Measurements from ENCODE around the gene RNF208.
A peak's percentile ranks its signal among the peaks of the same experiment; 100 is the strongest.
"Not testable (repeated sequence)": the region's sequence is repeated elsewhere in the genome, so short reads cannot be mapped to it uniquely, and the experiment has no call there.

The RNF208 gene

GRCh38 chr9:137252555-137253506, 30.8 kb upstream of the RNF208 start:
- no peak for DNase-seq

- no peak for DNase-seq
Observed at GRCh38 chr9:137251490-137252268, 29.6 kb upstream of the RNF208 start.

DNA sequence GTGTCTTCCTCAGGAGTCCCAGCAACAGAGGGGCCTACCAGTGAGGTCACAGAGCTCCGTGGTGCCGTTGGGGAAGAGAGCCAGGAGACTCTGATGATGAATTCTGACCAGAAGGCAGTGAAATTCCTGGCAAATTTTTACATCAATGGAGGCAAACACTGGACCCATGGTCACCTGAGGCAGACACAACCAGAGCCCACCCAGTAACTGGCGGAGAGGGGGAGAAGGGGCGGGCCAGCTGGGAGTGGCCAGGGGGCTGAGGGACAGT, 29.1 kb upstream of the RNF208 start, which contains the start of gene STPG3:
TSS of gene STPG3 (plus strand) at position 93 of the 268 bp plus-strand sequence. CDS start at position 94, 1 bp downstream.
- no peak for DNase-seq

DNA sequence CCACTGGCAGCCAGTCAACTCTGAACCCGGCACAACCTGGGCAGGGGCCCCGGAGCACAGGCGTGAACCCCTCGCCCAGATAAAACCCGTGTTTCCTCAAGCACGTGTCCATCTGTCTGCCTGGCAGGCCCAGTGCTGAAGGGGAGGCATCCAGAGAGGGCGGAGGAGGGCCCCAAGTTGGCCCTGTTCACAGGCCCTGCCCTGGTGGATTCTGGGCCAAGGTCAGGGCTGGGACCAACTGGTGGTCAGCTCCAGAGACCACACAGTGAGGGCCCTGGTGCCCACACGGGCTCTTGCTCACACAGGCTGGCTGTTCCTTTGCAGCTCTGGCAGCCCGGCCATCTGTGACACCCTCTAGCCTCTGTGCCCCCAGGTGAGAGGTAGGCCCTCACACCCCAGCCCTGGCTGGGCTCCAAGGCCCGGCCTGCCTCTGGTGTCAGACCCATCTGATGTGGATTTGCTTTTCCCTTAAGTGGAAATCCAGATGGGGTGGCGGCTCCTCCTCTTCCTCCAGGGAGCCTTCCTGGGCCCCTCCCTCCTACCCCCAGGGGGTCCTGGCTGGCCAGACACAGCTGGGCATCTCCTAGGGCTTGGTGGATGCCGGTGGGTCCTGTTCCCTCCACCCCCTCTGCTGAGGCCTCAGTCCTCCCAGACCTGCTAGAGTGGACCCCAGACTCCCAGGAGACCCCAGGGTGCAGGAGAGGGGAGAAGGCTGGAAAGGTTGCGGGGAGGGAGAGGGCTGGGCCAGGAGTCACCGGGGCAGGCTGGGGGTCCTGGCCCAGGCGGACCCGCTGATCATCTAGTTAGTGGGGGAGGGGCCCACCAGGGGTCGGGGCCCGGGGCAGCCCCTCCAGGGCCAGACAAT, 28.5 kb upstream of the RNF208 start:
- no peak for DNase-seq

GRCh38 chr9:137247916-137248175, 25.8 kb upstream of the RNF208 start:
- no peak for DNase-seq

- no peak for DNase-seq
Observed at GRCh38 chr9:137247135-137247915, 25.3 kb upstream of the RNF208 start.

DNA sequence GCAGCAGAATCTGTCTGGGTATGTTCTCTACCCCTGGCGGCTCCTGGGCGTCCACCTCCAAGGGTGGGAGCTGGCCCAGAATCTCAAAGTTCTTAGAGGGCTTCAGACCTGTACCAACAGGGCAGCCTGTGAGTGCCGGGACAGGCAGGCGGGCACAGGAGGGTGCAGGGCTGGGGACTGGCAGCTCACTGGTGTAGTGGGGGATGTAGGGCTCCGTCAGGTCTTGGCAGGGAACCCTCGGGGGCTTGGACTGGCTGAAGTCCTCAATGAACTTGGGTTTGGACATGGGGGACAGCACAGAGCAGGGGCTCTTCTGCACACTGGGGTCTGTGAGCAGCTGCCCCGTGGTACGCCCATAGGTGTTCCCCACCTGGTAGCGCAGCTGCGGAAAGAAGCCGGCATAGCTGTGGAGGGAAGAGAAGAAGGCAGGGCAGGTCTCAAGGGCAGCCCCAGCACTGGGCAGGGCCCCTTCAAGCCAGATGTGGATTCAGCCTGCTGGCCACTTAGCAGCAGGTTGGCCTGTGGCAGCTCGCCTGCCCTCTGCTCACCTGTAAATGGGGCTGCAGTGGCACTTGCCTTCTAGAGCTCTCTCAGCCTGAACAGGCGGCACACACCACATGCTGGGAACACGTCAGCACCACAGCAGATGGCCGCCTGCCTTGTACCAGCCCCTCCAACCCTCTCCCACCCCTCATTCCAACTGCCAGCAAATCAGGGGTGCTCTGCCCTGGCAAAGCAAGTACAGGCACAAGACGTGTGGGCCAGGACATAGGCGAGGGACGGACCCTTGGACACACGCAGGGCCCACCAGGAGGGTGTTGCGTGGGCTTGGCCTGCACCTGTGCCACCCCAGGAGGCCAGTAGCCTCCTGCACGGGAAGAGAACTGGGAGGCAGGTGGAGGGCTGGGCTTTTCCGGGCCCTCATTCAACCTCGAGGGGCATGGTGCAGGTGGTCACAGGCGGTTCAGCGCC, 23.7 kb upstream of the RNF208 start:
- no peak for DNase-seq

DNA sequence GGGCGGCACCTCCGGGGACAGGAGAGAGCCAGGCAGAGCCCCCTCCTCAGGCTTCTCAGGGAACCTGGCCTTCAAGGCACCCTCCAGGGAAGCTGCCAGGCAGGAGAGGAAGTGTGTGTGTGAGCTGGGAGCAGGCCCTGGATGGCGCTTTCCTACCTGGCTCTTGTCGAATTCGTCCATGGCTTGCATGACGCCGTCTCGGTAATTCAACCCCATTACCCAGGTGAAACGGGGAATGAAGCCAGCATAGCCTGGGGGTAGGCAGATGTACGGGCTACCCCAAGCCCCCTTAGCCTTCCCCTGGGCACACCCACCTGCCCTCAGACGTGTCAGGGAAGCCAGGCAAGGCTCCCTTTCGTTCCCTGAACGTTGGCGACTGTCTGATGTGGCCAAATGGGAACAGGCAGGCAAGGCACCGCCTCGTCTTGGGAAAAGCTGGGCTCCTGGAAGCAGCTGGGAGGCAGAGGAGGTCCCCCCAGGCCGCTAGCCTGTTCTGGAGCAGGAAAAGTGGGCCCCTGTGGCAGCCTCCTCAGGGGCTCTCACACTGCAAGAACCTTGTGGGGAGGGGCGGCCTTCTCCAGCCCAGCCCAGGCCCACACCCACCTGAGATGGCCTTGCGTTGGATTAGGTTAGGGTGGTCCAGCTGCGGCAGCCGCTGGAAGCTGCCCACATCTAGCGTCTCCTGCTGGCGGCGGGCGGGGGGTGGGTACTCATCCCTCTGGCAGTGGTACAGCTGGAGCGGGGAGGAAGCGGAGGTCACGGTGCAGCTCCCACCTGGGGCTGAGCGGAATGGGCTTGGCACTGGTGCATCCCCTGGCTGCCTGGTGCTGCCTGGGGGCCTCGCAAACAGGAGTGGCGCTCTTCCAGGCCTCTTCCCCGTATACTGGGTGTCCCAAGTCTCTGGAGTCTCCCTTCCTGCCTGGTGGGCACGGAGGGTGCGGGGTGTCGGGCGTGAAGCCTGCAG, 22.7 kb upstream of the RNF208 start:
- DNase-seq: no peak

- DNase-seq: no peak
Observed at GRCh38 chr9:137243626-137244485, 21.8 kb upstream of the RNF208 start.

GRCh38 chr9:137243266-137243625, 21.2 kb upstream of the RNF208 start:
- DNase-seq: not testable (repeated sequence)

GRCh38 chr9:137242269-137243203, 20.5 kb upstream of the RNF208 start:
- DNase-seq: no peak

DNA sequence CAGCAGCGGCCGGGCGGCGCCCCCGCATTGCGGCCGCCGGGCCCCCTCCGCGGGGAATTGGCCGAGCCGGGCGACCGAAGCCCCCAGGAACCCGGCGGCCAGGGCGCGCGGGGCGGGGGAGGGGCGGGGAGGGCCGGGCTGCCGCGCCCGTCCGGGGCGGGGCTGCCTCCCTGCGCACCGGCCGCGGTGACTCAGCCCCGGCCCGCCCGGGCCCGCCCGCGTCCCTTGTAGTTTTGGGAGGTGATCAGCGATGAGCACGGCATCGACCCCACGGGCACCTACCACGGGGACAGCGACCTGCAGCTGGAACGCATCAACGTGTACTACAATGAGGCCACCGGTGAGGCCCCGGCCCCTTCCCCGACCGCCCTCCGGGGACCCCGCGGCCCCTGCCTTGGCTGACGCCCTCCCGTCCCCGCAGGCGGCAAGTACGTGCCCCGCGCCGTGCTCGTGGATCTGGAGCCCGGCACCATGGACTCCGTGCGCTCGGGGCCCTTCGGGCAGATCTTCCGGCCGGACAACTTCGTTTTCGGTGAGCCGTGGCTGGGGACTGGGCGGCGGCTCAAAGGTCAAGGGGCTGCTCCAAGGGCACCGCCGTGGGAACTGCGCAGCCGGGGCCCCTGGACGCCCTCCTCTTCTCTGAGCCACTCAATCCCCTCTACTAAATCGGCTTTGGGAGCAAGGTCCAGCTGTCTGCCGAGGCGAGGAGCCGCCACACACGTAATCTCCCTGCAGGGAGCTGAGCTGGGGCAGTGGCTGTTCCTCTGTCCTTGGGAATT, 19.6 kb upstream of the RNF208 start:
- DNase-seq: no peak

GRCh38 chr9:137240841-137241489, 18.9 kb upstream of the RNF208 start, which contains the start of gene TUBB4B:
TSS of gene TUBB4B (plus strand) at chr9:137241287. CDS start at chr9:137241361, 74 bp downstream.
- peak; percentile 99 for DNase-seq

DNA sequence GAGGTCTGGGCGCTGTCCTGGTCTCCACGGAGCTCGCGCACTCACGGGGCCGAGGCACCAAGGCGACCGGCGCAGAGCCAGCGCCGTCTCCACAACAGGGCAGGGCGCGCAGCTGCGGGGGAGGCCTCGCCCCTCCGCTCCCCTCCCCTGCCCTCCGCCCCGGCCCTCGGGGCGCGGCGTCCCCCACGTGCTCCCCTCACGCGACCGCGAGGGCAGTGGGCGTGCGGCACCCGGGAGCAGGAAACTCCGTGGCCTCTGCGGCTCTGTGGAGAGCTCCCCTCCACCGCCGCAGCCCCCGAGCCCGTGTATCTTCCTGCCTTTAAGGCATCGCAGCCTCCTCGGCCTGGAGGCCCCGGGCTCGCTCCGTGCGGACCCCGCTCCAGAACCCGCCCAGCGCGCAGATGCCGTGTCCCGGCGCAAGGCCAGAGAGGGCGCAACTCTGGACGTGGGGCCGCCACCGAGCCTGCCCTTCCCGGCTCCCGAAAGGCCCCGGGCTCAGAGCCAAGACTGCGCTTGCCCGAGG, 18.3 kb upstream of the RNF208 start:
- no peak for DNase-seq

DNA sequence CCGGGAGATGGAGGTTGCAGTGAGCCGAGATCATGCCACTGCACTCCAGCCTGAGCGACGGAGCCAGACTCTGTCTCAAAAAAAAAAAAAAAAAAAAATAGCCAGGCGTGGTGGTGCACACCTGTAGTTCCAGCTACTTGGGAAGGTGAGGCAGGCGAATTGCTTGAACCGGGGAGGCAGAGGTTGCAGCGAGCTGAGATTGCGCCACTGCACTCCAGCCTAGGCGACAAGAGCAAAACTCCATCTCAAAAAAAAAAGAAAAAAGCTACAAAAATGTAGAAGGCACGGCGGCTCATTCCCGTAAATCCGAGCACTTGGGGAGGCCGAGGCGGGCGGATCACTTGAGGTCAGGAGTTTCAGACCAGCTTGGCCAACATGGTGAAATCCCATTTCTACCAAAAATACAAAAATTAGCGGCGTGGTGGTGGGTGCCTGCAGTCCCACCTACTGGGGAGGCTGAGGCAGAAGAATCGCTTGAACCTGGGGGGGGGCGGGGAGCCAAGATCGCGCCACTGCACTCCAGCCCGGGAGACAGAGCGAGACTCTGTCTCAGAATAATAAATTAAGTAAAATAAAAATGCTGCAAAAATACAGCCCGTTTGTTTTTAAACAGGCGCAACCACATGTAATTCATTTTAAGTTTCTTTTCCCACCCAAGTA, 17.6 kb upstream of the RNF208 start:
- not testable (repeated sequence) for DNase-seq

Data from NCI-H748 treated with DMSO at 0.1 percent for 48 hours (cell line).